GOT3 (cell line): ENCODE results near the gene BSND.

Experiments
- DNase-seq: peaks from one replicate; lab custom pipeline; 2025; ENCODE audit warnings: mixed read lengths; lab: John Stamatoyannopoulos, UW

BSND gene

DNA sequence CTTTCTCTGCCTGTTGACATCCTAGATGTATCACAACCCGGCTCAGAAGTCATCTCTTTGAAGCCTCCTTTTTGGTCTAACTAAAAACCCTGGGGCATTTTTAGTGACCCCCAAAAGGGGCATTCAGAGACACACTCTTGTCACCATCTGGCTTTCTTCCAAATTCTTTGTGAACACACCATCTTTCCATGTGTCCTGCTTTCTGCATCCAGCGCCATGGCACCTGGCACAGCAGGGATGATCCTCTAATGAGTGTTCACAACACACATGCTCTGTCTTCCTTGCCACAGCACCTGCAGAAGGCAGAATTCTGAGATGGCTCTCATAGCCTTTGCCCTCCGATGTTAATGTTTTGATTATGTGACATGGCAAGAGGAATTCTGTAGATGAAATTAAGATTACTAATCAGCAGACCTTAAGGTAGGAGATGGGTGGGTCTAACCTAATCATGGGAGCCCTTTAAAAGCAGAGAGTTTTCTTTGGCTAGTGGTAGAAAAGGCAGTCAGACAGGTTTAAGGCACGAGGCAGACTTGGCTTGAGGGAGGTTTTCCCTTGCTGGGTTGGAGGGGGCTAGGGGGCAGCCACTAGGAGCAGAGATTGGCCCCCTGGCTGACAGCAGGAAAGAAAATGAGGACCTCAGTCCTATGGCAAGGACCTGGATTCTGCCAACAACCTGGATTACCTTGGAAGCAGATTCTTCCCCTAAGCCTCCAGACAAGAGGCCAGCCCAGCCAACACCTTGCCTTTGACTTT lies 23.2 kb upstream of the BSND start:
- DNase-seq, result no peak

GRCh38 chr1:54976747-54977146 lies 22.0 kb upstream of the BSND start:
- DNase-seq, result no peak

GRCh38 chr1:54977533-54978297 lies 21.0 kb upstream of the BSND start:
- no peak for DNase-seq

DNA sequence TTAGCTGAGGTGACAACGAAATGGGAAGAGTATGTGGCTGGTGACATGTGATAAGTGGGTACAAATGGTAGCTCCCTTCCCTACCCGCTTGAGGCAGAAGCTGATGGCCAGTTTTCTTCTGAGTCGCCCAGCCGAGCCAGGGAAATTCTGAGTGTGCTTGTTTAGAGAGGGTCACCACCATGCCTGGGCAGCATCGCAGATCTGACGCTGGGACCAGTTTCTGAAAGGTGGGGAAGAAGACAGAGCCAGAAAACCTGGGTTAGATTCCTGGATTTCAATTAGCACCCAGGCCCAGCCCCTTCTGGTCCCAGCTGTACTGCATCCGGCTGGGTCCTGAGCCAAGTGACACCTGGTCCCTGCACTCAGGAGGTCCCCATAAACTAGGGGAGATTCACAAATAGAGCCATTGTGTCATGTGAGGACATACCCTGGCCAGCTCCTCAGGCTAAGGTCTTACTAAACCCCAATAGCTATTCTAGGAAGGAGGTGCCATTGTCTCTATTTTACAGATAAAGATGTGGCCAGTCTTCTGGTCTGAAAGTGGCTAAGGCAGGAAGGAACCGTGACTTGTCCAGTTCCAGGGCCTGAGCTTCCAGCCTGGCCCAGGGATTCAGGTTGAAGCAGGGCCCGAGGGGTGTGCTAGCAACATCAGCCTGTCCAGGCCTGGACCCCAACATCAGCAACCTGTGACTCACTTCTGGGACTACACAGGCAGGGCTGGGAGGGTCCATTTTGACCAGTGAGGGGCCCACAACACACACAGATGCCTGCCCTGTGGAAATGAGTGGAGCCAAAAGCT lies 20.0 kb upstream of the BSND start:
- no peak for DNase-seq

- DNase-seq, result no peak
Measured at GRCh38 chr1:54979327-54979891, 19.3 kb upstream of the BSND start.

DNA sequence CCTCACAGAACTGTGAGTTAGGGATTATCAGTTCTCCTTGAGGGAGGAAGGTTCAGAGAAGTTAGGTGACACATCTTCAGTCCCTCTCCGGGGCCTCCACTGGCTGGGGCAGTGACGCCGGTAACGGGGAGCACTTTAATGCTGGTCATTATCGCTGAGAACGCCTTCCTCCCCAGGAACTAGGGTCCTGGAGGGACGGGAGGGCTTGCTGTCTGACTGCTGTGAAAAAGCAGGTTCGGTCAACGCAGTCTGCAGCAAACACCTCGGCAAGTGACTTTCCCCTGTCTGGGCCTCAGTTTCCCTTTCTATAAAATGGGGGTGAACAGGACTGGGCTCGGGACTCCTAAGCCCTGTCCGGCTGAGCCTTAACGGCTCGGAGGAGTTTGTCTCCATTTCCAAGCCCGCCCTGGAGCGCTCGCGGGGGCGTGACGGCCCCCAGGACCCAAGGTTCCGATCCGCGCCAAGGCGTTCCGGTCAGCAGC lies 18.6 kb upstream of the BSND start:
- no peak for DNase-seq

DNA sequence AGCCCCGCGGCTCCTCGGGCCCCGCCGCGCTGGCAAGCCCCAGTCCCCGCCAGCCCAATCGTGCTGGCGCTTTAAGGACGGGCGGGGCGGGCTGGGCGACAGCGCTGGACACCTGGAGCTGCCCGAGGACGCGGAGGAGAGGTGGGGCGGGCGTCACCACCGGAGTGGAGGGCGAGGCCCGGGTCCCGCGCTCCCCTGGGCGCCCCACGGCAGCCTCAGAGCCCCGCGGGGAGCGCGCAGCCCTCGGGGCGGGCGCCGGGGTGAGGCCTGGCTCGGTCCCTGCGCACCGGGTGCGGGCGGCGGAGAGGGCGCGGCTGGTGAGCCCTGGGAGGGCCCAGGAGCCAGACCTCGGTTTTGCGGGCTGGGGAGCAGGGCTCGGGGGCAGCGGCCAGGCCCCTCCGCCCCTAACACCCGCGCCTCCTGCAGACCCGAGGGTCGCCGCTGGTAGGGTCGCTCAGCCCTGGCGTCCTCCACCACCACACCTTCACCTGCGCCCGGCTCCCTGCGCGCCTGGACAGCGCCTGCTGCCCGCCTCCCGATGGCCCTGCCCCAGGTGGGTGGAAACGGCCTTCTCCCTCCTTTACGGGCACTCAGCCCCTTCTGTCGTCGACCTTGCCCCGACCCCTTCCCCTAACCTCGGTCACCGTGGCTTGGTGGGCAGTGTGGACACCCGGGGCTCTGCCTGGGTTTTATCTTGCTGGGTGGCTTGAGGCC lies 18.0 kb upstream of the BSND start, which contains the start of gene TMEM61:
TSS of gene TMEM61 (plus strand) at position 101 of the 714 bp plus-strand sequence. CDS start at position 539, 438 bp downstream.
- no peak for DNase-seq

GRCh38 chr1:54981466-54981865 lies 17.3 kb upstream of the BSND start:
- DNase-seq, result no peak

DNA sequence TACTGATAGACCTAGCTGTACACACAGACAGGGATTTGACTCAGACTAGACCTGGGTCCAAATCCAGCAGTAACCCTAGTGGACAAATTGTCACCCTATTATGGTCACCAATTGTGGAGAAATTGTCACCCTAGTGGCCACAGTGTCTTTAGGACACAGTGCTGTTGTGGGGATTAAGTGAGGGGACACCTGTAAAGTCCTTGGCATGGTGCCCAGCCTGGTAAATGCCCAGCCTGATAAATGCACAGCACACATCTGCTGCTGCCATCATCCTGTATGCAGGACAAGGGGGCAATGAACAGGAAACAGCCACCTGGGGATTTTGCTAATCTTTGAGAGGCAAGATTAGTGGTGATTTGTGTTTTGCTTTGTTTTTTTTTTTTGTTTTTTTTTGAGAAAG lies 16.0 kb upstream of the BSND start:
- DNase-seq, result no peak

- no peak for DNase-seq
Measured at GRCh38 chr1:54984131-54984842, 14.4 kb upstream of the BSND start.

- no peak for DNase-seq
Measured at GRCh38 chr1:54985556-54985955, 13.2 kb upstream of the BSND start.

GRCh38 chr1:54986025-54986424 lies 12.7 kb upstream of the BSND start:
- DNase-seq, result no peak

DNA sequence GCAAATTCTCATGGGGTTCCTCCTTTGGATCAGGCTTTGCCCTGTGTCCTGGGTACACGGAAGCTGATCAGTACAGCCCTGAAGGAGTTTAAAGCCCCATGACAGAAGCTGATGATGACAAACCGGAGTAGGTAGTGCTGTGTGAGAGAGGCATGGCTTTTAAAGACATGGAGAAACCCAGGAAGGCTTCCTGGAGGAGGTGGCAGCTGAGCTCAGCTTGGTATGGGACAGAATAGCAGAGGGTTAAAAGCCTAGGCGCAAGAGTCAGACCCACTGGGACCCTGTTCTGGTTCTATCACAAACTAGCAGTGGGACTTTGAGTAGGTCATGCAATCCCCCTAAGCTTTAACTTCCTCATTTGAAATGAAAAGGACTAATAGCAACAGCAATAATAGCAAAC lies 12.2 kb upstream of the BSND start:
- no peak for DNase-seq

DNA sequence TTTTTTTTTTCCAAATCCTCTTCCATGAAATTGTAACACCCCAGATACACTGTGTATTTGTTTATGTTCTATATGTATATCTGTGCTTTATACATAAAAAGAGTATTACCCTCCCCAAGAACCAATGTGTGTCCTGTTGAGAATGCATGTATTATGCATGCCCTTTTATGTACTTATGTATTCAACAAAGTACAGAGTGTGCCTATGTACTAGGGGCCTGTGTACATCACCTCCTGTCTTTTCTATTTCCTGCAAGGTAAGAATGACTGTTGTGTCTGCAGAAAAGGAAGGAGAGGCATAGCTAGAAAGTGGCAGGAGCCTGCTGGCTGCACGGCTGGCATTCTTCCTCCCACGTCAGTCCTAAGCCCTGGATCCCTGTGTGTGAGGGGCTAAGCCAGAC lies 11.3 kb upstream of the BSND start:
- no peak for DNase-seq

- no peak for DNase-seq
Measured at GRCh38 chr1:54987919-54988705, 10.6 kb upstream of the BSND start.

DNA sequence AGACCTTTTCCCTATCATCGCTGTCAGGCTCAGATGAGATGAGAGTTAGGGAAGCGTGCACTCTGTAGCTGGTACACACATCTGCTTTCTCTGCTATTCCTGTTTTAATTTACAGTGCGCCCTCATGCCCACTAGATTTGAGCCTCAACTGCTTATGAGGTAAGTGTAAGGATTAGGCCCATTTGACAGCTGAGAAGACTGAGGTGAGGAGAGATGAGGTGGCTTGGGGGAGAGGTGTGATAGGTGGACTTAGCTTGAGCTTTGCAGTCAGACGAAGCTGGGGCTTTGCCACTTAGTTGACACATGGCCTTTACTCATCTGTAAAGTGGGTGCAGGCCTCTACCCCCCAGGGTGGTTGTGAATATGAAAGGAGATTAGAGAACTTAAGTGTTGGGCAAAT lies 9.8 kb upstream of the BSND start:
- DNase-seq, result no peak

GRCh38 chr1:54989473-54989872 lies 9.3 kb upstream of the BSND start:
- no peak for DNase-seq

GRCh38 chr1:54989968-54990810 lies 8.5 kb upstream of the BSND start:
- DNase-seq, result no peak

DNA sequence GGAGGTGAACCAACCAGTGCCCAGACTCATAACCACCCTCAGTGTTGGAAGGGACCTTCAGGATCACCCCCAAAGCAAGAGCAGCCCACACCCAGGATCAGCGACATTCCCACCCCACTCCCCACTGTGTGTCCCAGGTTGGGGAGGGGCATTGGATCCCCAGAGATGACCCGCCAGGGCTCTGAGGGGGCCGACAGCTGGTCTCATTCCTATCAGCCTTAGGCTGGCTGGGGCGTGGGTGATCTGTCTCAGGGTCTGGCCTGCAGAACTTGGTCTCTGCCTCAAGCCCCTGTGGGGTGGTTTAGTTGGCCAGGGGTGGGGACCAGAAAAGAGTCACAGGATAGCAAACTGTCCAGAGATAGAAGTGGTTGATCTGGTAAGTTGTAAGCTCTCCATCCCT lies 7.8 kb upstream of the BSND start:
- DNase-seq, result no peak
